Kidney capillary endothelial cell (primary cell): ENCODE results near the gene COL5A2.

Experiments used
- DNase-seq: peaks from one replicate; pipeline ENCODE4 v3.0.0-alpha.2; 2018; ENCODE audit warnings: low spot score

COL5A2 gene

DNA sequence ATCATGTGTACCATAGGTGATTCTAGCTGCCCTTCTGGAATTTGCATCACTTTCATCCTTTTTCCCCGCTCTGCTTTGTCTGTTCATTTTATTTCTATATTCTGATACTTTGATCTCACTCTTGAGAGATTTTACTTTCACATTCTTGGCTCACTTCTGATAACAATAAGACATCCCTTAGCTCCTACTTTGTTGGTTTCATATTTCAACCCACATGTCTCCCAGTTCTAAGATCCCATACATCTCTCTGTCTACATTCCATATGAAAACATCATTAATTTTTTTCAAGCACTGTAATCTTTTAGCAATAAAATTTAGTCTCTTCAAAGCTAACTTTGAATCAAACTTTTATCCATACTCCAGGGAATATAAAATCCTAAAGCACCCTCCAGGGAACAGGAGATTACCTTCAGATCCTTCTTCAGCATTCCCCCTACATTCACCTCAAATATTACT is 129.8 kb downstream of the COL5A2 start:
- no peak for DNase-seq

DNA sequence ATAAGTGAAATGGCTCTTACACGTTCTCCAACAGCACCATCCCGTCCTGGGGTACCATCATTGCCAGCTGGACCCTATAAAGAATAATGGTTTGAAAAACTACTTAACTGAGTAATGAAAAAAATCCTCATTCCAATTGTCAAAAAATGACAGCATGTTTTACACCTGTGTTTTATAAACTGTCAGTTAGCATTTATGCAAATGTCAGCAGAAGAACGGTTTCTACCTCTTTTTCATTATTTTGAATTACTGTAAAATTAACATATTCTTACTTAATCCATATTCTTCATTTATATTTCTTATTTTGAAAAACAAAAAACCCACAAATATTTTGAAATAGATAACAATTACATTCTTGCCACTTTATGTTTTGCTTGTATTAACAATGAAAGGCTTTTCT is 131.4 kb downstream of the COL5A2 start:
- DNase-seq, result no peak

DNA sequence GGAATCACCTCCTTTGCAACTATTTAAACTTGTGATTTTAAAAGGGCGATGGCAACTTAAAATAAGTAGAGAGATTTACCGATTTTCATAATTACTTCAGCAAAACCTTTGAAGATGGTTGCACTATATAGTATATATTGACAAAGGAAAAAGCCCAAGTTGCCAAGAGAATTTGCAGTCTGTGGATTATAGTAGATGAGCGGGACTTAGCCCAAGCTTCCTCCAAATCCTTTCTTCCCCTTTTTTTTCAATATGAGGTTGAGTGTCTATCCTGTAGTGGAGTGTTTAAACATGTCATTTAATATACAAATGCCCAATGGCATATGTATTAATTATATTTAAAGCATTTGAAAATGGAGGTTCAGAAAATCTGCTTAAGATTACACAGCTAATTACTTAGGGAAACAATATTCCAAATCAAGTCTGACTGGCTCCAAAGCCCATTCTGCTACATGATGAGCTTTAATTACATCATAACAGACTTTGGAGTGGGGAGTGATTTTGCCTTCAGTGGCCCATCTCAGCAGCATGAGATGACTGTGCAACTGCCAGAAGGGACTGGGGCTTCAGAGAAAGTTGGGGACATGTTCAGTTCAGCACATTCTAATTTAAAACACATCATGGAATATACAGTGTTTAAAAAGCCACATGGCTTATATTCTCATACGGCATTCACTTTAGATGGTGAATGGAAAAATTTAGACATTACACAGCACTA is 132.2 kb downstream of the COL5A2 start:
- no peak for DNase-seq

- no peak for DNase-seq
These were observed 133.2 kb downstream of the COL5A2 start for GRCh38 chr2:189046320-189046719.

DNA sequence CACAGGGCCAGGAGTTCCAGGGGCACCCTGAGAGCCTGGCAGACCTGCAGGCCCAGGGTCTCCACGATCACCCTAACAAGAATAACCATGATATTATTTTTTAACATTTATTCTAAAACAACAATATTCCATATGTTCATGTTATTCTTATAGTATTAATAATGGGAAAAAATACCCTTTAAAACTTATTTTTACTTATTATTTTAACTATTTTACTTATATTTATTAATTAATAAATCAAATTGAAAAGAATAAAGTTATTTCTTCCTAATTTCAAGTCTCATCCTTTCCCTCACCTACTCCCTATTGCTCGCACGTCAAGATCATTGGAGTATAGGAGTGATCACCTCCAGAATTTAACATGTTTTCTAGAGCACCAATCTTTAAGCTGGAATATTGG is 133.7 kb downstream of the COL5A2 start:
- DNase-seq, result no peak

- DNase-seq, result peak; percentile 24
These were observed 142.0 kb downstream of the COL5A2 start for GRCh38 chr2:189037518-189037917.

DNA sequence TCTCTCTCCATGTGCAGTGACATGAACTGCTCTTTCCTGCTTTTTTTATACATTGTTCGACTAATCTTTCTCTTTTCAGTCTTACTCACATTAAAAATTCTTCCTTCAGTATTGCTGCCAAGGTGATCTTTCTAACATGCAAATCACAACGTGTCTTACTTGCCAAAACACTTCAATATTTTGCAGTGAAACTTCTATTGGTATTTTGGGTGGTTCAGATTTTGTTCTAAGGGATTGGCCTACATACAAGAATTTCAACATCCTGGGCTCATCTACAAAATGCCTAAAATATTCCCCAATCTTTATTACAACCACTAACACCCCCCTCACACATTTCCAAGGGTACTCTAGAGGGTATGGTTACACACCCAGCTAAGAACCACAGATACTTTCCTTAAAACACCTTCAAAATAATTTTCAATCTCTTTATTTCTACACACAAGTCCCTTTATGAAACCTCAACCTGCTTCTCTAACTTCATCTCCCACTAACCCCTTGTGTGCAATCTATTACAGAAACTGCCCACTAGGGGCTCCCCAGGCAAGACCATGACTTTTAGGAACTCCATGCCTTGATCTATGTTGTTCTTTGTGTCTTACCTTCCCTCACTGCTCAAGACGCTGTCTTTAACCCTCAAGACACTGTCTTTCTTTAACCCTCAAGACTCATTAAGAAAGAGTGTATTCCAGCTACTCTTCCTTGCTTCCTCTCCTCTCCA is 154.5 kb downstream of the COL5A2 start:
- DNase-seq, result no peak

- DNase-seq, result no peak
These were observed 157.1 kb downstream of the COL5A2 start for GRCh38 chr2:189022492-189022891.

- no peak for DNase-seq
These were observed 157.5 kb downstream of the COL5A2 start for GRCh38 chr2:189022053-189022481.

GRCh38 chr2:189020179-189020578 is 159.4 kb downstream of the COL5A2 start:
- no peak for DNase-seq

- no peak for DNase-seq
These were observed 160.9 kb downstream of the COL5A2 start for GRCh38 chr2:189018631-189019030.

- no peak for DNase-seq
These were observed 163.2 kb downstream of the COL5A2 start for GRCh38 chr2:189016311-189016861.

- no peak for DNase-seq
These were observed 164.2 kb downstream of the COL5A2 start for GRCh38 chr2:189015359-189015758.

DNA sequence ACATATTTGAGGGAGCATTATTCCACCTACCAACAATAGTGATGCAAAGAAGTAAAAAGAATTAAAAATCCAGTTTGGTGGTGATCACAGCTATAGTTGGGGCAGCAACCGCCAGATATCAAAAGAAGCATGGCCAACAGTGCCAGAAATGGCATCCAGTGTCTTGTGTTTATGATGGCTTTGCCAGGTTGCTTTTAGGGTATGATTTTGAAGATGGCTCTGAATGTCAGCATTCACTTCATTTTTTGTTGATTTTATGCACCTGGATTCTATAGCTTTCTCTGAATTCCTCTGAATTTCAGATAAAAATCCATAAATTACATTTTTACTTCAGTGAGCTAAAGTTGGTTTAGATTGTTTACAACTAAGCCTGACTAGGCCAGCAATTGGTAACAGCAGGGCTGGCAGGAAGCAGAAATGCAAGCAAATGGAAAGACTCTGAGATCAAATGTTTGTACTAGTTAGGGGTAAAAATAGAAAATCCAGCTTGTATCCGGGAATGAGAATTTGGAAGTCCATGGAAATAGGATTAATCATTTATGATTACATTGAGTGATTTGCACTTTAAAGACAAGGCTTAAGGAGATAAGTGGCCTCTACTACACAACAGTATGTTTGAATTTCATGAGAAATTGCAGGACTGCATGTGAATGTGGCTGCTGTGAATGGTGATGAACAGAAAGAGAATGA is 165.0 kb downstream of the COL5A2 start:
- no peak for DNase-seq

GRCh38 chr2:189013671-189014448 is 165.7 kb downstream of the COL5A2 start:
- DNase-seq, result no peak

DNA sequence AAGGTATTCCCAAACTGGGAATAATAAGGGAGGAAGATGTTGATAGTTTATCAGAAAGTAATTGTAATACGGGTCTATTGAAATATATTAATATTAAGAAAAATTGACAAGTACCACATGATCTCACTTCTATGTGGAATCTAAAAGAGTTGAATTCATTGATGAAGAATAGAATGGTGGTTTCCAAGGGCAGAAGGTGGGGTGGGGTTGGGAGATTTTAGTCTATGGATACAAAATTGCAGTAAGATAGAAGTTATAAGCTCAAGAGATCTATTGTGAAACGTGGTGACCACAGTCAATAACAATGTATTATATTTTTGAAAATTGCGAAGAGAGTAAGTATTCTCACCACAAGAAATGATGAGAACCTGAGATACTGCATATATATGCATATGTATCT is 166.5 kb downstream of the COL5A2 start:
- DNase-seq, result no peak

- no peak for DNase-seq
These were observed 167.2 kb downstream of the COL5A2 start for GRCh38 chr2:189012351-189012750.

GRCh38 chr2:189010536-189010935 is 169.0 kb downstream of the COL5A2 start:
- DNase-seq, result no peak

GRCh38 chr2:189008555-189009262 is 170.9 kb downstream of the COL5A2 start:
- DNase-seq, result no peak

DNA sequence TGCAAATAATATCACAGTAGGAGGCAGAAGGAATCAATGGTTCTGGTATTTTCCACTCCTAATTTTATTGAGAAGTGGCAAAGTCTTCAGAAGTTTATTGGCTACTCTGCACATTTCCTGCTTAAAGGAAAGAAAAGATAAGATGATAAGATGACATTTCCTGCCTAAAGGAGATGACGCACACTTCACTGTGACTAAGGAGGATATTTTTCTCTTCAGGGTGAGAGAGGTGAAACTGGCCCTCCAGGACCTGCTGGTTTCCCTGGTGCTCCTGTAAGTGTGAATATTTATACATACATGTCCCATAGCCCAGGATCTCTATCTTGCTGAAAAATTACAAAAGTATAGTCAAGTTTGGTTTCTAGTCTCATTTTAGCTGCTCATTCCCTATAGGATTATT is 177.5 kb downstream of the COL5A2 start:
- DNase-seq, result peak; percentile 60

GRCh38 chr2:189000221-189000620 is 179.3 kb downstream of the COL5A2 start:
- no peak for DNase-seq
